HG02763 (cell line): Measurements from ENCODE around the gene GPC6.

ENCODE experiments used
- ATAC-seq: cut with Tn5 transposase; IDR thresholded peaks from one replicate; pipeline ENCODE4 v1.9.1; 2021; ENCODE audit warnings: mild to moderate bottlenecking, moderate library complexity; ENCODE audit not compliant: unreplicated experiment

GPC6 gene

GRCh38 chr13:93266681-93267080 is 40.1 kb downstream of the GPC6 start:
- ATAC-seq: no peak

DNA sequence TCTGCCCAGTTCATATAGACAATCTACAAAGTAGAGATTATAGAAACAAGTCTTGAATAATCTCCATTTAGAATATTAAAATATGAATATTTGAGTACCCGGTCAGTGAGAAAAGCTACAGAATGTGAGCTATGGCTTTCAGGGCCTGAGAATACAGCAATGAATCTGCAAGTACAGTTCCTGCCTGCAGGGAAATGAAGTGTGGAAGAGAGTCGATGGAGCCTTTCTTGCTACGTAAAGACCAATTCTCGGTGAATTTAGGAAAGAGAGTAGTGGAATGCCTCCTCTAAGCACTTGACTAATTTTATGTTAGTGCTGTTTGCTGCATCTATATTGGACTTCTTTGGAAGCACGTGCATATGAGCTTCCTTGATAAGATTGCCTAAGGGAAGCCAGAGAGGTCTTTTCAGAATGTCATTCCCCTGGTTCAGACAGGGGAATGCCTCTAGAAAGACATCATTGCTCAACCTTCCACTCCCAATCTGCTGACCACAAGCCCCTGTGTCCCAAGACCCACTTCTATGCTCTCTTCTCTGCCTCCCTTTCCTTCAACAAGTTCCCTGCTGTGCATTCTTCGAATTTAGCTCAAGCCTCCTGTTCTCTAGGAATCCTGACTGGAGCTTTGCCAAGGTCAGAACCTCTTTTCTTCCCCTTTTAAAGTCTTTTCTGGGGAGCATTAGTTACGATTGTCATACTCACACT is 41.9 kb downstream of the GPC6 start:
- no peak for ATAC-seq

- no peak for ATAC-seq
These were observed 44.4 kb downstream of the GPC6 start for GRCh38 chr13:93270769-93271742.

- ATAC-seq: no peak
These were observed 53.4 kb downstream of the GPC6 start for GRCh38 chr13:93279982-93280381.

DNA sequence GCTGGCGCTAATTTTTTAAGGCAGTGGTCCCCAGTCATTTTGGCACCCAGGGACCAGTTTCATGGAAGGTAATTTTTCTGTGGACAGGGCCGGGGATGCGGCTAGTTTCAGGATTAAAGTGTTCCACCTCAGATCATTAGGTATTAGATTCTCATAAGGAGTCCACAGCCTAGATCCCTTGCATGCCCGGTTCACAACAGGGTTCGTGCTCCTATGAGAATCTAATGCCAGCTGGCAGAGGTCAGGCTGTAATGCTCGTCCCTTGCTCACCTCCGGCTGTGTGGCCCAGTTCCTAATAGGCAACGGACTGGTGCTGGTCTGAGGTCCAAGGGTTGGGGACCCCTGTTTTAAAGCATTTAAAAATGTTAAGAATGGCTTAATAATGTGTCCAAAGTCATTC is 54.1 kb downstream of the GPC6 start:
- ATAC-seq: no peak

- no peak for ATAC-seq
These were observed 56.6 kb downstream of the GPC6 start for GRCh38 chr13:93283255-93283654.

DNA sequence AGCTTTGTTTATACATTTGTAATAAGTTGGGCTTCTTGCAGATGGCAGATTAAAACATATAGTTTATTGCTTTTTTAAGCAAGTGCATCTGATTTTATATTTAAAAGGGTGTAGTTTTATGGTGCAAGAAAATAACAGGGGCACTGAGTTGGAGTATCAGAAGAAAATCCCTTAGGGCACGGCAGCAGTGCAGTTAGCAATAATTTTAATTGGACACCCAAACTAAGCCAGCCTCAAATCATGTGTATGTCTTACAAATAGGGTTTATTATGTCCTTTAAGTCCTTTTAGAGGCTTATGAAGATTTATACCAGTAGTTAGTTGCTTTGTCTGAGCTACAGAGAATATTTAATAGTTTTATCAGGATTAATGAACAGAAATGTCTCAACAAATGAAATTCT is 57.5 kb downstream of the GPC6 start:
- no peak for ATAC-seq

DNA sequence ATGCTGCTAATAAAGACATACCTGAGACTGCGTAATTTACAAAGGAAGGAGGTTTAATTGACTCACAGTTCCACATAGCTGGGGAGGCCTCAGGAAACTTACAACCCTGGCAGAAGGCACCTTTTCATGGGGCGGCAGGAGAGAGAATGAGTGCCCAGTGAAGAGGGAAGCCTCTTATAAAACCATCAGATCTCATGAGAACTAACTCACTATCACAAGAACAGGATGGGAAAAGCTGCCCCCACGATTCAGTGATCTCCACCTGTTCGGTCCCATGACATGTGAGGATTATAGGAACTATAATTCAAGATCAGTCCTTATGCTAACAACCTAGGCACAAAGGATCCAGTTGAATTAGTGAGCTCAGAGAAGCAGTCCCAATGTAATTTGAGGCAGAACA is 59.4 kb downstream of the GPC6 start:
- no peak for ATAC-seq

DNA sequence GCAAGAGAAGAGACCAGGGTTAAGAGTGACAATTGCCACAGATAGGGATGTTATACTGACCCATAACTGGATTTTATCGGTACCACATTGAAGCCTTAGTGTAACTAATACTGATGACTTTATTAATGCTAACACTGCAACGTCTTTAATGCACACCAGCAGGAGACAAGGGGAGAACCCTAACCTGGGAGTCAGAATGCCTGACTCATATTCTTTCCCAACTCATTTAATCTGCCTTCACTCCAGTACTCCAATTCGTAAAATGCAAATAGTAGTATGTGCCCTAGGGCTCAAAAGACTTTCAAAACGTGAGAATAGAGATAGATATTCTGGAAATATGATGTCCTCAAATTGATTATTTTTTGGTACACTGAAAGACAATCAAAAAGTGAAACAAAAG is 62.4 kb downstream of the GPC6 start:
- no peak for ATAC-seq

- no peak for ATAC-seq
These were observed 63.2 kb downstream of the GPC6 start for GRCh38 chr13:93289842-93290241.

DNA sequence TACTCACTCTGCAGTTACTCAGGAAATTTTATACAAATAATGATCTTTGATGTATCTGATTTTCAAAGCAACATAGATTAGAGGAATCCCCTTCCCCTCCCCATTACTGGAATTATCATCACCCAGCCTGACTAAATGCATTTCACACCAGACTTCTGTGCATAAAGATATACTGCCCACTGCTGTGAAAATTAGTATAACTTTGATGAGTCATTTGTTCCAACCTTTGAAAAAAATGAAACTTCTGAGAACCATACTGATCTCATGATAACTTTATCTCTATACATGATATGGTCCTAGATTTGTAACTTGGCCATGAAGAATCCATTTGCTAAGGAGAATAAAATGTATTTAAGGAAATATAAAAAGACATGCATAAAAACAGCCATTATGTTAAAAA is 63.9 kb downstream of the GPC6 start:
- ATAC-seq: no peak

DNA sequence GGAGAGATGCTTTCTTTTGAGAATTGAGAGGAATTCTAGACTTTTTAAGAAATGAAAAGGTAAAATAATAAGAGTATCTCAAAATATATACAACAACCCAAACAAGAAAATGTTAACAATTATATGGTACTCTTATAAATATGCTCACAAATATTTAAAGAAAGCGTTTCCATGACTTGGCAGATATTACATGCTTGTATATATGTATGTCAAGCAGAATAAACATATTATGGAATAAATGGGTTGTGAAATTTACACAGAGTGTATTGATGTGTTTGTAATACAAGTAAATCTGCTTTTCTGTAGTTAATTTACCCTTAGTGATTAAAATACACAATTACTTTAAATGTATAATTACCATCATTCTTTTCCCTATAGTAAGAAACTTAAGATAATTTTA is 65.8 kb downstream of the GPC6 start:
- ATAC-seq: no peak

DNA sequence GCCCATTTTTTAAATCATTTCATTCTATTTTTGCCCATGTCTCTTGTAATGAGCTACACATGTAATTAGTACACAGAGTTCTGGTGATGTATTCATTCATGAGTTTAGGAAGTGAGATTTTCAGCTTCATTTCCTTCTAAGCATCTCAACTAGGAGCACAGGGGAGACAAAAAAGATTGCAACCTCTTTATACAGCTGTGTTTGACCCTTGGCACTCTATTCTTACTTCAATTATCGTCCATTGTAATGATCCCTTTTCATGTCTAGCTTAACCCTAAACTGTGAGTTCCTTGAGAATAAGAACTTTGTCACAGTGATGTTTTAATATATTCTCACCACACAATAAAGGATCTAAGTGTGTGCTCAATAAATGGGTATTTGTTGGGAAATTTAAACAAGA is 67.1 kb downstream of the GPC6 start:
- no peak for ATAC-seq

GRCh38 chr13:93296584-93296983 is 70.0 kb downstream of the GPC6 start:
- ATAC-seq: no peak

DNA sequence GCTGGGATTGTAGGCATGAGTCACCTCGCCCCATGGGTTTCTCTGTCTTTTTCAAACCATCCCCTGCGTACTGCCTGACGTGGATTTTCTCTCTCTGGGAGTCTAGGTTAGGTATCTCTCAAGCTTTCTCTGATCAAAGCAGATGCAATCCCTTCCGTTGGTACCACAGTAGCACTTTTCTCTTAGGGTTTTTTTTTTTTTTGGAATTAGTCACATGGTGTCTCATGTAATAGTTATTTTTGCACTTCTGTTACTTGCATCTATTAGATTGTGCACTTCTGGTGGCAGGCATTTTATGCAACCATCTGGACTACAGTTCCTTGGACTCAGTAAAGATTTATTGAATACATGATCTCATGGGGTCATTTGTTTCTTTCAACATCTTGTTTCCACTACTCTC is 72.1 kb downstream of the GPC6 start:
- no peak for ATAC-seq

DNA sequence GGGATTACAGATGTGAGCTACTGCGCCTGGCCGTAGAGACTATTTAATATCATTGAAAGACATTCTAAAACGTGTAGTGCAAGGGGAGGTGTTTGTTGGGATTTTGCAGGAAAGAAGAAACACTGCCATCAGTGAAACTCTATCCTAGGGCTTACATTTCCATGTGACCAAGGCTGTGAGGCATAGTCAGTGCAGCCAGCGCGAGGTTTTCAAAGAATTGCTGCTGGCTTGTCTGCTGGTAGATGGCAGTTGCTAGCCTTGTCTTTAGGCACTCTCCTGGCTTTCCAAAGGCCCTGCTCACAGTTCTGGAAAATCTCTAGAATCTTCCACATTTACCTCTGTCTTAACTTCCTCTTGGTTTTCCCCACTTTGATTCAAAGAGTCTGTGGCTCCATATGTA is 77.5 kb downstream of the GPC6 start:
- ATAC-seq: no peak

- ATAC-seq: no peak
These were observed 78.4 kb downstream of the GPC6 start for GRCh38 chr13:93304868-93305613.

GRCh38 chr13:93305886-93306285 is 79.3 kb downstream of the GPC6 start:
- ATAC-seq: no peak

DNA sequence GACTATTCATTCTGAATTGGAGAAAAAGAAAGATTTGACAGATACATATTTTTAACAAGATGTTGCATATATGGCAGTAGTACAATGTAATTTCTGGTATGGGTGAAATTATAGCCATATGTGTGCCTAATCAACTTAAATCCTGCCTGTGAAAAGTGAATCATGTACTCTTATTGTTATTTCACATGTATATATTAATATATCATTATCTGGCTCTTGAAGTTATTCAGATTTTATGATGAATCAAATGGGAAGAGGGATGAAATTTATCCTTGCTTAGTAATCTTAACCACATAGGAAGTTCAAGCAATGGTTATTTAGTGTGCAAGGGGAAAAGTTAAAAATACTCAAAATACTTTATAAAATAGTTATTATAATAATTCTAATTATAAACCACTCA is 80.5 kb downstream of the GPC6 start:
- ATAC-seq: no peak

GRCh38 chr13:93307651-93308050 is 81.0 kb downstream of the GPC6 start:
- ATAC-seq: no peak

DNA sequence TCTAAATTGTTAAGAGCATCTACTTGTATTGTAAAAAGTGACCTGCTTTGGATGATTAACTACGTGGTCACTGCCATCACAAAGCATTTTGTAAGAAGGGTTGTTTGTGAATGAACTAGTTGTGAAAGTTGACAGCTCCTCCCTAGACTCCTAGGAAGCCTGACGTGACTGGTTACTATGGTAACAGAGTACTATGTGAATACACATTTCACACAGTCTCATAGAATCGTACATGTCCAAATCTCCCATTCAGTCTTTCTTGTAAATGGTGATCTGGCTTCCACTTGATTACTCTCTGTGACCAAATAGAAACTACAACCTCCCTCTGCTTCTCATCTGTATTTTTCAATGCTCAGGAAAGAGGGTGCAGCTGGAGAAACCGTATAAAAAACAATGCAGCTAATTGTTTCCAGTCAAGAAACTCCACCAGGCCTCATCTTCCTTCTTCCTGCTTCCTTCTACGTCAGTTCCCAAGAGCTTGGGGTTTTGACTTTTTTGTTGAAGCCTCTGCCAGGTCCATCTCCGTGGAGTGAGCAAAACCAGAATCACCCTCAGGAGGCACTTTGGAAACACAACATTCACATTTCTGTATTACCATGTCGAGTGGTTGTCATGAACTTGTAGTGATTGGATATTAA is 83.4 kb downstream of the GPC6 start:
- no peak for ATAC-seq
